K562 (cell line): ENCODE measurements around the gene ASB10. TPM values are rescaled to one million over a fixed set of nuclear protein-coding genes. Genes with fewer than 3 reads are reported as not detected.

Experiments used
- ATAC-seq: fragments of 200-7000 bp; cut with Tn5 transposase; 3 replicates; pipeline ENCODE4 v1.9.1; 2020; ENCODE audit warnings: moderate library complexity
- BruUV-seq: library from RNA; stranded (reverse); fragments of 400-500 nt; replicated peaks from 2 replicates; lab custom pipeline; 2021; lab: Mats Ljungman, UMichigan
- CTCF ChIA-PET: fragments of 300-600 bp; formaldehyde crosslinking; extraction: SDS; loops from one replicate; lab custom pipeline; 2021; ENCODE audit warnings: low intra/inter-chr PET ratio; lab: Yijun Ruan, JAX
- POLR2A ChIA-PET: fragments of 300-600, 350-650 bp; sonication (Branson Sonifier 250); formaldehyde crosslinking; extraction: SDS; loops from one replicate; lab custom pipeline; 2021; ENCODE audit warnings: antibody characterized with exemption, inconsistent platforms; lab: Yijun Ruan, JAX
- DNase-seq, 4 experiments: peaks; one replicate each; pipeline versions ENCODE4 v3.0.0 to v3.0.0-alpha.2; 2011 to 2018; ENCODE audit warnings: low spot score in 3 of 4, mixed read lengths in 3 of 4; ENCODE audit errors: extremely low read depth in 1 of 4
- FAIRE-seq: peaks from 2 replicates; lab custom pipeline; 2011; peaks lifted over from hg19 to GRCh38; lab: Jason Lieb, UNC
- H2AFZ ChIP-seq: 2 replicates; pipeline ENCODE4 v1.6.0; 2011; ENCODE audit warnings: low read depth, low read length, control low read depth, inconsistent platforms
- H3K27ac ChIP-seq: fragments of 200-600 bp; 3 replicates; pipeline ENCODE4 v1.8.0; 2011; ENCODE audit warnings: low read depth, mild to moderate bottlenecking, control low read depth, inconsistent platforms, low read length, moderate library complexity, mixed read lengths; ENCODE audit errors: extremely low read depth
- H3K27me3 ChIP-seq, 2 experiments: fragments of 300-600 bp in 1 of 2; 2 replicates in 1 of 2; 3 replicates in 1 of 2; pipeline versions ENCODE4 v1.6.0 to v1.8.0; 2011; ENCODE audit warnings: inconsistent platforms in 2 of 2, low read length in 2 of 2, mild to moderate bottlenecking in 1 of 2, mixed read lengths in 1 of 2, moderate library complexity in 1 of 2; ENCODE audit not compliant: control insufficient read depth in 2 of 2, insufficient read depth in 2 of 2
- H3K36me3 ChIP-seq: fragments of 300-600 bp; 3 replicates; pipeline ENCODE4 v1.8.0; 2011; ENCODE audit warnings: mild to moderate bottlenecking, low read length, inconsistent platforms; ENCODE audit not compliant: control insufficient read depth, insufficient read depth
- H3K4me1 ChIP-seq, 2 experiments: fragments of 200-600 bp in 1 of 2; replicated peaks in 1 of 2; 2 replicates in 1 of 2; 3 replicates in 1 of 2; pipeline versions ENCODE4 v1.5.1 to v1.8.0; 2011; ENCODE audit warnings: inconsistent platforms in 2 of 2, low read length in 2 of 2, mild to moderate bottlenecking in 1 of 2, mixed read lengths in 1 of 2, moderate library complexity in 1 of 2; ENCODE audit not compliant: control insufficient read depth in 2 of 2, insufficient read depth in 2 of 2
- H3K4me2 ChIP-seq: 2 replicates; pipeline ENCODE4 v1.6.1; 2011; ENCODE audit warnings: low read length, control low read depth, inconsistent platforms, mixed read lengths; ENCODE audit not compliant: insufficient read depth
- H3K4me3 ChIP-seq: fragments of 200-600 bp; sonication (generic), shearing (Covaris generic); 2 replicates; pipeline ENCODE4 v1.5.1; 2016; ENCODE audit warnings: control low read depth, inconsistent platforms
- H3K79me2 ChIP-seq: fragments of 200-600 bp; 3 replicates; pipeline ENCODE4 v1.8.0; 2011; ENCODE audit warnings: low read length, inconsistent platforms; ENCODE audit not compliant: control insufficient read depth, insufficient read depth
- H3K9ac ChIP-seq, 2 experiments: 2 replicates each; pipeline versions ENCODE4 v1.6.0 to v1.6.1; 2011; ENCODE audit warnings: low read depth in 2 of 2, low read length in 2 of 2, control low read depth in 1 of 2, inconsistent platforms in 1 of 2, mild to moderate bottlenecking in 1 of 2, mixed read lengths in 1 of 2; ENCODE audit not compliant: insufficient read depth in 1 of 2
- H3K9me1 ChIP-seq: one replicate; pipeline ENCODE4 v1.6.0; 2011; ENCODE audit warnings: inconsistent platforms, mild to moderate bottlenecking, low read length, moderate library complexity; ENCODE audit not compliant: control insufficient read depth, insufficient read depth
- H3K9me3 ChIP-seq: replicated peaks from 2 replicates; pipeline ENCODE4 v1.5.1; 2011; ENCODE audit warnings: low read depth, low read length, inconsistent platforms; ENCODE audit not compliant: control insufficient read depth, insufficient read depth
- H4K20me1 ChIP-seq: replicated peaks from 2 replicates; pipeline ENCODE4 v1.6.1; 2011; ENCODE audit warnings: low read length, inconsistent platforms, mixed read lengths; ENCODE audit not compliant: control insufficient read depth, insufficient read depth
- CREBBP ChIP-seq: IDR thresholded peaks from one replicate; pipeline ENCODE4 v1.6.1; 2012; ENCODE audit warnings: low read depth, mild to moderate bottlenecking, control low read depth, inconsistent platforms, low read length
- GTF2E2 ChIP-seq: fragments of 200-800 bp; sonication (Bioruptor generic); IDR thresholded peaks from 2 replicates; pipeline ENCODE4 v1.6.1; 2016; ENCODE audit warnings: missing genetic modification characterization, missing compliant biosample characterization
- MCM2 ChIP-seq: fragments of 450-650 bp; IDR thresholded peaks from 2 replicates; pipeline ENCODE4 v1.6.1; 2017; ENCODE audit warnings: low read depth, mild to moderate bottlenecking
- NFXL1 ChIP-seq: fragments of 450-650 bp; formaldehyde crosslinking; IDR thresholded peaks from 2 replicates; pipeline ENCODE4 v1.4.0; 2021; ENCODE audit warnings: mild to moderate bottlenecking
- NFYB ChIP-seq: IDR thresholded peaks from 2 replicates; pipeline ENCODE4 v1.6.1; 2011; ENCODE audit warnings: mild to moderate bottlenecking, moderate library complexity; ENCODE audit not compliant: insufficient read length; ENCODE audit errors: extremely low read depth
- SREBF1 ChIP-seq: fragments of 150-350 bp; IDR thresholded peaks from 2 replicates; pipeline ENCODE4 v1.6.1; 2014; ENCODE audit warnings: antibody characterized with exemption, low read depth, low read length, borderline replicate concordance
- ZNF324 ChIP-seq: fragments of 250-450 bp; sonication (Bioruptor Pico); IDR thresholded peaks from 2 replicates; pipeline ENCODE4 v1.4.0; 2020; ENCODE audit warnings: mild to moderate bottlenecking
- WGBS: fragments of 100-300 bp; shearing (Covaris generic); methylation state at CpG from one replicate; pipeline ENCODE4 v1.1.6; 2016; ENCODE audit warnings: low coverage, mixed read lengths; ENCODE audit not compliant: insufficient coverage; ENCODE audit errors: missing lambda C conversion rate; 5-methylcytosine and 5-hydroxymethylcytosine counted together
- in situ Hi-C: fragments of 300-500 bp; cut with MboI; formaldehyde crosslinking; loops from 4 replicates; pipeline ENCODE4 v1.15.0; 2018; ENCODE audit warnings: inconsistent platforms, mixed read lengths
- intact Hi-C: fragments of 100-400 bp; cut with micrococcal nuclease; formaldehyde crosslinking; loops from 2 replicates; pipeline ENCODE4 v1.14.2; 2022
- polyA plus RNA-seq, 8 experiments: library from polyadenylated mRNA; depleted of rRNA in 4 of 8; stranded (reverse) in 5 of 8; unstranded in 3 of 8; fragments of >200 nt; fragmentation: Nextera tagmentation in 2 of 8; fragmentation: Illumina TruSeq in 1 of 8; extraction: Ambion mirVana in 2 of 8; extraction: Trizol in 1 of 8; gene quantifications; 2 replicates each; pipeline versions ENCODE4 v1.2.1 to v1.2.3, GENCODE V29; 2011 to 2014; ENCODE audit warnings: inconsistent platforms in 1 of 8, missing spikeins in 1 of 8
- total RNA-seq, 7 experiments: library from RNA; depleted of rRNA in 6 of 7; stranded (reverse); fragments of >200 nt in 6 of 7; fragmentation: Illumina TruSeq in 2 of 7; extraction: Trizol in 2 of 7; gene quantifications; 2 replicates each; pipeline versions ENCODE4 v1.2.1 to v1.2.3, GENCODE V29; 2011 to 2021; ENCODE audit warnings: low replicate concordance in 1 of 7
- TF ChIP-seq, protein P1 (sequence below): fragments of 250-450 bp; sonication (Bioruptor Pico); IDR thresholded peaks from 2 replicates; pipeline ENCODE4 v1.4.0; 2020
- TF ChIP-seq, protein P2 (sequence below), 2 experiments: fragments of 450-650 bp in 1 of 2; IDR thresholded peaks; 2 replicates each; pipeline ENCODE4 v1.6.1; 2011 to 2017; ENCODE audit warnings: low read depth in 2 of 2, antibody characterized with exemption in 1 of 2, borderline replicate concordance in 1 of 2, low read length in 1 of 2, mild to moderate bottlenecking in 1 of 2, mixed read lengths in 1 of 2; ENCODE audit not compliant: control insufficient read depth in 1 of 2
- TF ChIP-seq, protein P3 (sequence below): sonication (generic); formaldehyde crosslinking; IDR thresholded peaks from 2 replicates; pipeline ENCODE4 v1.8.0; 2022; ENCODE audit warnings: mild to moderate bottlenecking, missing genetic modification reagents
- TF ChIP-seq, protein P4 (sequence below): fragments of 250-450 bp; sonication (Bioruptor Pico); IDR thresholded peaks from 2 replicates; pipeline ENCODE4 v1.5.0; 2020; ENCODE audit warnings: mild to moderate bottlenecking
- TF ChIP-seq, protein P5 (sequence below): fragments of 250-450 bp; sonication (Bioruptor Pico); IDR thresholded peaks from 2 replicates; pipeline ENCODE4 v1.8.0; 2021; ENCODE audit warnings: borderline replicate concordance, mild to moderate bottlenecking, moderate library complexity; ENCODE audit not compliant: poor library complexity, severe bottlenecking

ASB10 gene
- total and polyA plus RNA-seq, 9 of the 15 experiments (the other 6 are each of a cell fraction or from before 2014, with no cell fraction given) = not detected

DNA sequence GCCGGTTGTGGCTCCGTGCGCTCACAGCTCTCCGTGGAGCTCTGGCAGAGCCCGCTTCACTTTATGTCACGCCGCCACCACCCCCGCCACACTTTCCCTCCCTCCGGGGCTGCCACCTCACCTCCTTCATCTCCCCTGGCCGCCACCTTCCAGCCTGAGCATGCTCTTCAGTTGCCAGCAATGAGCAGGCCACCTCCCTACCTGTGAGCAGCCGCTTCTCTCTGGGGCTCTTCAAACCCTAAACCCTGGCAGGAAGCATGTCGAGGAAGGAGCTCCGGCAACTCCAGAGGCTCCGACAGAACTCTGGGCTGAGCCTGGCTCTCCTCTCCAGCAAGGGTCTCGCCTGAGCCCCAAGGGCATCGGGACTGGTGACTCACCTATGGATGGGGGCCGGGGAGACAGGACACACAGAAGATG lies 56.3 kb downstream of the ASB10 start:
- no peak overlapping the region for H2AFZ ChIP-seq
- H3K27me3 ChIP-seq = no peaks in the 10 kb centered on the region; a peak in 1 of 5 replicates
- CTCF ChIA-PET = interaction anchor here (0.5 kb wide), 1 partner anchor 85 kb away, joined by 3 read pairs; no protein-coding TSS in a partner anchor
- H3K9me1 ChIP-seq = peaks cover 5% of the 10 kb centered on the region
- no peak for FAIRE-seq
- H3K9ac ChIP-seq = no peak overlapping the region
- peaks cover 4% of the 10 kb centered on the region for H4K20me1 ChIP-seq
- peaks cover 0 to 16% of the 10 kb centered on the region in 2 experiments; a peak in 1 of 5 replicates for H3K4me1 ChIP-seq
- no peak for DNase-seq
- no peak overlapping the region for H3K27ac ChIP-seq
- no peak overlapping the region for H3K4me2 ChIP-seq
- H3K9me3 ChIP-seq = no peaks in the 10 kb centered on the region
- intact Hi-C loops = no loop called here
- no peak for ATAC-seq
- no peak overlapping the region for H3K4me3 ChIP-seq
- no TSS peak for BruUV-seq
- H3K79me2 ChIP-seq = no peaks in the 10 kb centered on the region
- POLR2A ChIA-PET = interaction anchor here (0.6 to 2.0 kb wide), 4 partner anchors 10 to 36 kb away, joined by 3 to 5 read pairs (median 4); no protein-coding TSS in a partner anchor
- peaks cover 95% of the 10 kb centered on the region for H3K36me3 ChIP-seq
- WGBS = 94% methylated on average over 16 of the region's 17 CpGs
- in situ Hi-C loops = no loop called here
- TF ChIP-seq, protein P1, sequence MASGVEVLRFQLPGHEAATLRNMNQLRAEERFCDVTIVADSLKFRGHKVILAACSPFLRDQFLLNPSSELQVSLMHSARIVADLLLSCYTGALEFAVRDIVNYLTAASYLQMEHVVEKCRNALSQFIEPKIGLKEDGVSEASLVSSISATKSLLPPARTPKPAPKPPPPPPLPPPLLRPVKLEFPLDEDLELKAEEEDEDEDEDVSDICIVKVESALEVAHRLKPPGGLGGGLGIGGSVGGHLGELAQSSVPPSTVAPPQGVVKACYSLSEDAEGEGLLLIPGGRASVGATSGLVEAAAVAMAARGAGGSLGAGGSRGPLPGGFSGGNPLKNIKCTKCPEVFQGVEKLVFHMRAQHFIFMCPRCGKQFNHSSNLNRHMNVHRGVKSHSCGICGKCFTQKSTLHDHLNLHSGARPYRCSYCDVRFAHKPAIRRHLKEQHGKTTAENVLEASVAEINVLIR (CRISPR knock-in tag) = no peak
- TF ChIP-seq CREBBP (no peak), NFXL1 (CRISPR knock-in tag) (no peak), GTF2E2 (tag) (no peak), MCM2 (no peak), SREBF1 (no peak), NFYB (no peak), ZNF324 (CRISPR knock-in tag) (no peak)
- TF ChIP-seq, protein P2, sequence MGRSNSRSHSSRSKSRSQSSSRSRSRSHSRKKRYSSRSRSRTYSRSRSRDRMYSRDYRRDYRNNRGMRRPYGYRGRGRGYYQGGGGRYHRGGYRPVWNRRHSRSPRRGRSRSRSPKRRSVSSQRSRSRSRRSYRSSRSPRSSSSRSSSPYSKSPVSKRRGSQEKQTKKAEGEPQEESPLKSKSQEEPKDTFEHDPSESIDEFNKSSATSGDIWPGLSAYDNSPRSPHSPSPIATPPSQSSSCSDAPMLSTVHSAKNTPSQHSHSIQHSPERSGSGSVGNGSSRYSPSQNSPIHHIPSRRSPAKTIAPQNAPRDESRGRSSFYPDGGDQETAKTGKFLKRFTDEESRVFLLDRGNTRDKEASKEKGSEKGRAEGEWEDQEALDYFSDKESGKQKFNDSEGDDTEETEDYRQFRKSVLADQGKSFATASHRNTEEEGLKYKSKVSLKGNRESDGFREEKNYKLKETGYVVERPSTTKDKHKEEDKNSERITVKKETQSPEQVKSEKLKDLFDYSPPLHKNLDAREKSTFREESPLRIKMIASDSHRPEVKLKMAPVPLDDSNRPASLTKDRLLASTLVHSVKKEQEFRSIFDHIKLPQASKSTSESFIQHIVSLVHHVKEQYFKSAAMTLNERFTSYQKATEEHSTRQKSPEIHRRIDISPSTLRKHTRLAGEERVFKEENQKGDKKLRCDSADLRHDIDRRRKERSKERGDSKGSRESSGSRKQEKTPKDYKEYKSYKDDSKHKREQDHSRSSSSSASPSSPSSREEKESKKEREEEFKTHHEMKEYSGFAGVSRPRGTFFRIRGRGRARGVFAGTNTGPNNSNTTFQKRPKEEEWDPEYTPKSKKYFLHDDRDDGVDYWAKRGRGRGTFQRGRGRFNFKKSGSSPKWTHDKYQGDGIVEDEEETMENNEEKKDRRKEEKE (IDR thresholded peaks at IDR 0.05; ENCODE audit: borderline replicate concordance in 1 of 2, control insufficient read depth in 1 of 2, low read depth in 2 of 2, low read length in 1 of 2) = no peak
- TF ChIP-seq, protein P3, sequence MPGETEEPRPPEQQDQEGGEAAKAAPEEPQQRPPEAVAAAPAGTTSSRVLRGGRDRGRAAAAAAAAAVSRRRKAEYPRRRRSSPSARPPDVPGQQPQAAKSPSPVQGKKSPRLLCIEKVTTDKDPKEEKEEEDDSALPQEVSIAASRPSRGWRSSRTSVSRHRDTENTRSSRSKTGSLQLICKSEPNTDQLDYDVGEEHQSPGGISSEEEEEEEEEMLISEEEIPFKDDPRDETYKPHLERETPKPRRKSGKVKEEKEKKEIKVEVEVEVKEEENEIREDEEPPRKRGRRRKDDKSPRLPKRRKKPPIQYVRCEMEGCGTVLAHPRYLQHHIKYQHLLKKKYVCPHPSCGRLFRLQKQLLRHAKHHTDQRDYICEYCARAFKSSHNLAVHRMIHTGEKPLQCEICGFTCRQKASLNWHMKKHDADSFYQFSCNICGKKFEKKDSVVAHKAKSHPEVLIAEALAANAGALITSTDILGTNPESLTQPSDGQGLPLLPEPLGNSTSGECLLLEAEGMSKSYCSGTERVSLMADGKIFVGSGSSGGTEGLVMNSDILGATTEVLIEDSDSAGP (CRISPR knock-in tag) = no peak
- TF ChIP-seq, protein P4, sequence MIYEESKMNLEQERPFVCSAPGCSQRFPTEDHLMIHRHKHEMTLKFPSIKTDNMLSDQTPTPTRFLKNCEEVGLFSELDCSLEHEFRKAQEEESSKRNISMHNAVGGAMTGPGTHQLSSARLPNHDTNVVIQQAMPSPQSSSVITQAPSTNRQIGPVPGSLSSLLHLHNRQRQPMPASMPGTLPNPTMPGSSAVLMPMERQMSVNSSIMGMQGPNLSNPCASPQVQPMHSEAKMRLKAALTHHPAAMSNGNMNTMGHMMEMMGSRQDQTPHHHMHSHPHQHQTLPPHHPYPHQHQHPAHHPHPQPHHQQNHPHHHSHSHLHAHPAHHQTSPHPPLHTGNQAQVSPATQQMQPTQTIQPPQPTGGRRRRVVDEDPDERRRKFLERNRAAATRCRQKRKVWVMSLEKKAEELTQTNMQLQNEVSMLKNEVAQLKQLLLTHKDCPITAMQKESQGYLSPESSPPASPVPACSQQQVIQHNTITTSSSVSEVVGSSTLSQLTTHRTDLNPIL (CRISPR knock-in tag) = no peak
- TF ChIP-seq, protein P5, sequence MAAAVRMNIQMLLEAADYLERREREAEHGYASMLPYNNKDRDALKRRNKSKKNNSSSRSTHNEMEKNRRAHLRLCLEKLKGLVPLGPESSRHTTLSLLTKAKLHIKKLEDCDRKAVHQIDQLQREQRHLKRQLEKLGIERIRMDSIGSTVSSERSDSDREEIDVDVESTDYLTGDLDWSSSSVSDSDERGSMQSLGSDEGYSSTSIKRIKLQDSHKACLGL = no peak
